ENCODE results near the gene STON2. TPM values are rescaled to one million over a fixed set of nuclear protein-coding genes. Genes with fewer than 3 reads are reported as not detected.

The STON2 gene
- total RNA-seq, 1 donor from 2014 or later, result 12.0 TPM

- DNase-seq (peak; percentile 97), ATAC-seq (ENCODE audit: poor library complexity) (peak; percentile 95)
- intact Hi-C loops (cut with DNase I), result no loop called here
Observed at GRCh38 chr14:81220830-81221578, 179.1 kb downstream of the STON2 start, which contains the start of gene GTF2A1. Gene GTF2A1, minus strand, starts transcription at chr14:81220959. Its CDS starts 441 bp downstream, at chr14:81220518.

DNA sequence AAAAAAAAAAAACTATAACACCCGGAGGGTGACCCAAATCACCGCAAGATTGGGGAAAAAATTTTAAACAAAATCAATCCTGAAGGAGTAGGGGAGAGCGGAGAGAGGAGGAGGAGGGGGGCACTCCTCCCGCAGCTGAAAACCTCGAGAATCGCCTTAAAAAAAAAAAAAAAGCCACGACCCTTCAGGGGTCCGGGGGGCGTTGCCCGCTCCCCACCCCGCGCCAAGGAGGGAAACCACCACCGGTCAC is 179.6 kb downstream of the STON2 start:
- DNase-seq (no peak), ATAC-seq (ENCODE audit: poor library complexity) (no peak)
- intact Hi-C loops (cut with DNase I), result no loop called here

- intact Hi-C loops (cut with DNase I), result loop anchor here (10.0 kb wide), 1 partner anchor 225 kb away; no protein-coding TSS in a partner anchor
- ATAC-seq (ENCODE audit: poor library complexity) (peak; percentile 8), DNase-seq (peak; percentile 60)
Observed at GRCh38 chr14:81219759-81220579, 180.2 kb downstream of the STON2 start.

DNA sequence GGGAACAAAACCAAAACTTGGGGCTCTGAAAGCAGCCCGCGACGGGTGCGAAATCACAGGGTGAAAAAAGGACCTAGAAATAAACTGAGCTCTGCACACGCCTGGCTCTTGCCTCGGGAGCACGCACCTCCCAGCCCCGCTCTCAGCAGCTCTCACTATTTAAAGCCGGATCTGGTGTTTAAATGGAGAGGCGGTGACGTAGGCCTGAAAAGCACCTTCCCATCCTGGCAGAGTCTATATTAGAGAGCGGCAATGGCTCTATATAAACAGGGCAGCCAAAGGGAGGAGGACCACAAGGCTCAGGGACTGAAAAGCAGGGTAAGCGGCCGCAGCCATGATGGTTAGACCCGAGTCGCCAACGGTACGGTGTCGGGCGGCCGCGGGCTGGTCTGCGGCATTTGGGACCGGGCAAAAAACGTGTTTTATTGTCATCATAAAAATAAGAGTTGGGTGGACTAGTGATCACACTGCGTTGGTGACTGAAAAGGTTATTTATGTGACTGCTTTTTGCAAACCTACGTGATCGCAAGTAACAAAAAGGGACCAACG is 180.8 kb downstream of the STON2 start:
- ATAC-seq (ENCODE audit: poor library complexity) (peak; percentile 76), DNase-seq (peak; percentile 91)
- intact Hi-C loops (cut with DNase I), result loop anchor here (10.0 kb wide), 1 partner anchor 224 kb away; no protein-coding TSS in a partner anchor

DNA sequence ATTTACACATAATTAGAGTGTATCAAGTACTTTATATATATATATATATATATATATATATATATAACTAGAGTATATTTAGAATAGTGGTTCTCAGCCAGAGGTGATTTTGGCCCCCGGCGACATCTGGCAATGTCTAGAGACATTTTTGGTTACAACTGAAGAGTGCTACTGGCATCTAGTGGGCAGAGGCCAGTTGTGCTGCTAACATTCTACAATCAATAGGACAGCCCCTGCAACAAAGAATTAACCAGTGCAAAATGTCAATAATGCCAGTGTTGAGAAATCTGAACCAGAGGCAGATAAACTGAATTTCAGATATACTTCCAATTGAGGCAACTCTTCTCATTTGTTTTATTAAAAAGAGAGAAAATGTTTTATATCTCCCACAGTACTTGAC is 188.3 kb downstream of the STON2 start:
- intact Hi-C loops (cut with DNase I), result loop anchor here (10.0 kb wide), 1 partner anchor 217 kb away; no protein-coding TSS in a partner anchor
- peak; percentile 64 for DNase-seq
- peak; percentile 93 for ATAC-seq (ENCODE audit: poor library complexity)

Other genes with a start within 250 kb of the STON2 start
- 17.1 TPM for gene GTF2A1, start 179.4 kb downstream of the STON2 start, total RNA-seq
- gene SEL1L, start 133.5 kb upstream of the STON2 start, total RNA-seq, result 46.0 TPM